ENCODE results near the gene DCDC1. TPM values are rescaled to one million over a fixed set of nuclear protein-coding genes. Genes with fewer than 3 reads are reported as not detected.

Gene DCDC1
- total RNA-seq, 1 donor from 2014 or later, result 0.47 TPM

GRCh38 chr11:30935861-30936260 lies 433.7 kb downstream of the DCDC1 start:
- no peak for DNase-seq
- Mint-ChIP-seq H3K36me3 (ENCODE audit: unreplicated experiment) (peaks cover 5% of the 10 kb centered on the region), H3K4me3 (ENCODE audit: unreplicated experiment) (no peak overlapping the region), H3K27ac (ENCODE audit: unreplicated experiment) (no peak overlapping the region), H3K27me3 (ENCODE audit: unreplicated experiment) (no peaks in the 10 kb centered on the region), H3K4me1 (ENCODE audit: low read depth, unreplicated experiment) (peaks cover 3% of the 10 kb centered on the region), H3K9me3 (ENCODE audit: unreplicated experiment) (peaks cover 3% of the 10 kb centered on the region)
- TF ChIP-seq, protein P1, sequence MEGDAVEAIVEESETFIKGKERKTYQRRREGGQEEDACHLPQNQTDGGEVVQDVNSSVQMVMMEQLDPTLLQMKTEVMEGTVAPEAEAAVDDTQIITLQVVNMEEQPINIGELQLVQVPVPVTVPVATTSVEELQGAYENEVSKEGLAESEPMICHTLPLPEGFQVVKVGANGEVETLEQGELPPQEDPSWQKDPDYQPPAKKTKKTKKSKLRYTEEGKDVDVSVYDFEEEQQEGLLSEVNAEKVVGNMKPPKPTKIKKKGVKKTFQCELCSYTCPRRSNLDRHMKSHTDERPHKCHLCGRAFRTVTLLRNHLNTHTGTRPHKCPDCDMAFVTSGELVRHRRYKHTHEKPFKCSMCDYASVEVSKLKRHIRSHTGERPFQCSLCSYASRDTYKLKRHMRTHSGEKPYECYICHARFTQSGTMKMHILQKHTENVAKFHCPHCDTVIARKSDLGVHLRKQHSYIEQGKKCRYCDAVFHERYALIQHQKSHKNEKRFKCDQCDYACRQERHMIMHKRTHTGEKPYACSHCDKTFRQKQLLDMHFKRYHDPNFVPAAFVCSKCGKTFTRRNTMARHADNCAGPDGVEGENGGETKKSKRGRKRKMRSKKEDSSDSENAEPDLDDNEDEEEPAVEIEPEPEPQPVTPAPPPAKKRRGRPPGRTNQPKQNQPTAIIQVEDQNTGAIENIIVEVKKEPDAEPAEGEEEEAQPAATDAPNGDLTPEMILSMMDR (IDR thresholded peaks at IDR 0.05; ENCODE audit: partially characterized antibody, unreplicated experiment), result no peak

- no peak for DNase-seq
- TF ChIP-seq, protein P1 (IDR thresholded peaks at IDR 0.05; ENCODE audit: partially characterized antibody, unreplicated experiment), result no peak
- Mint-ChIP-seq H3K4me3 (ENCODE audit: unreplicated experiment) (no peak overlapping the region), H3K4me1 (ENCODE audit: low read depth, unreplicated experiment) (peaks cover 4% of the 10 kb centered on the region), H3K9me3 (ENCODE audit: unreplicated experiment) (no peaks in the 10 kb centered on the region), H3K27ac (ENCODE audit: unreplicated experiment) (no peak overlapping the region), H3K27me3 (ENCODE audit: unreplicated experiment) (no peaks in the 10 kb centered on the region), H3K36me3 (ENCODE audit: unreplicated experiment) (no peaks in the 10 kb centered on the region)
Observed at GRCh38 chr11:30926130-30926529, 443.4 kb downstream of the DCDC1 start.

GRCh38 chr11:30921811-30922210 lies 447.7 kb downstream of the DCDC1 start:
- Mint-ChIP-seq H3K9me3 (ENCODE audit: unreplicated experiment) (no peaks in the 10 kb centered on the region), H3K27ac (ENCODE audit: unreplicated experiment) (no peak overlapping the region), H3K4me1 (ENCODE audit: low read depth, unreplicated experiment) (peaks cover 10% of the 10 kb centered on the region), H3K4me3 (ENCODE audit: unreplicated experiment) (no peak overlapping the region), H3K27me3 (ENCODE audit: unreplicated experiment) (no peaks in the 10 kb centered on the region), H3K36me3 (ENCODE audit: unreplicated experiment) (no peaks in the 10 kb centered on the region)
- TF ChIP-seq, protein P1 (IDR thresholded peaks at IDR 0.05; ENCODE audit: partially characterized antibody, unreplicated experiment), result no peak
- no peak for DNase-seq

GRCh38 chr11:30919389-30920152 lies 450.0 kb downstream of the DCDC1 start:
- no peak for DNase-seq
- TF ChIP-seq, protein P1 (IDR thresholded peaks at IDR 0.05; ENCODE audit: partially characterized antibody, unreplicated experiment), result no peak
- Mint-ChIP-seq H3K36me3 (ENCODE audit: unreplicated experiment) (no peaks in the 10 kb centered on the region), H3K4me3 (ENCODE audit: unreplicated experiment) (no peak overlapping the region), H3K27ac (ENCODE audit: unreplicated experiment) (no peak overlapping the region), H3K4me1 (ENCODE audit: low read depth, unreplicated experiment) (peaks cover 10% of the 10 kb centered on the region), H3K27me3 (ENCODE audit: unreplicated experiment) (no peaks in the 10 kb centered on the region), H3K9me3 (ENCODE audit: unreplicated experiment) (no peaks in the 10 kb centered on the region)

DNA sequence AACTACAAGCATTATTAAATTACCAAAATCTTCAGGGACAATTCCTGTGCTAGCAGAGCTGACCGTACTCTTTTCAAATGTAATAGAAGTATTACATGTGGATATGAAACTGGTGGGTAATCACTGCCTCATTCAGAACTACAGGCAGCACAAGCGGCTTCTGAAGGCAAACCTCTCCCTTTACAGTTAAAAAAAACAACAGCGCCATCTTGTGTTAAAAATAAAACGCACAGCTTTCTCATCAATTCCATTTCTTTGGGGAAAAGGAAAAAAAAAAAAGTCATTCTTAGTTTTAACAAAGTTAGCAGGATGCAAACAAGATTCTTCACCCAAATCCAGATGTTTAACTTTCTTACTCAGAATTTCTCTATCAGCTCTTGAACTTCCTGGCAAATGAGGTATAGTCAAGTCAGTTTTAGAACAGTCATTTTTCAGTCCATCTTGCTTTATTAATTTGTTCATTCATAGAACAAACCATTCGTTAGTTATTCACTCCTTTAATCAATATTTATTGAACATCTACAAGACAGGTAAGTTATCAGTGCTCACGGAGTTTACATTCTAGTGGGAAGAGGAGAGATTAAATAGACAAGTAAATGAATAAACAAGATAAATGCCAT lies 451.6 kb downstream of the DCDC1 start:
- Mint-ChIP-seq H3K9me3 (ENCODE audit: unreplicated experiment) (no peaks in the 10 kb centered on the region), H3K4me3 (ENCODE audit: unreplicated experiment) (no peak overlapping the region), H3K36me3 (ENCODE audit: unreplicated experiment) (no peaks in the 10 kb centered on the region), H3K27me3 (ENCODE audit: unreplicated experiment) (no peaks in the 10 kb centered on the region), H3K4me1 (ENCODE audit: low read depth, unreplicated experiment) (peaks cover 10% of the 10 kb centered on the region), H3K27ac (ENCODE audit: unreplicated experiment) (no peak overlapping the region)
- TF ChIP-seq, protein P1 (IDR thresholded peaks at IDR 0.05; ENCODE audit: partially characterized antibody, unreplicated experiment), result peak; percentile 89
- no peak for DNase-seq
